ENCODE data around the gene ITGA3. TPM values are rescaled to one million over a fixed set of nuclear protein-coding genes. Genes with fewer than 3 reads are reported as not detected.

Gene ITGA3
- total and polyA plus RNA-seq, 2 of the 13 experiments (the other 11 are each of a cell fraction or from before 2014, with no cell fraction given), result 0.48 to 0.69 TPM

- TF ChIP-seq ZBED4 (CRISPR knock-in tag; IDR thresholded peaks at IDR 0.05; ENCODE audit: borderline replicate concordance) (no peak), TAF1 (CRISPR knock-in tag; IDR thresholded peaks at IDR 0.05) (no peak), RNF2 (conservative IDR thresholded peaks at IDR 0.05; ENCODE audit: low read depth) (0 out of 2 replicates have a peak, but pooled peaks have one; percentile 41), ARNT2 (CRISPR knock-in tag; IDR thresholded peaks at IDR 0.05; ENCODE audit: low read depth) (peak; percentile 21; the same call in 1 of the 2 replicates), ZNF468 (CRISPR knock-in tag; IDR thresholded peaks at IDR 0.05) (no peak), PHF21A (CRISPR knock-in tag; IDR thresholded peaks at IDR 0.05) (no peak), KDM5B (CRISPR knock-in tag; IDR thresholded peaks at IDR 0.05; ENCODE audit: borderline replicate concordance) (peak; percentile 43; the same call in 1 of the 2 replicates), ZNF34 (CRISPR knock-in tag; IDR thresholded peaks at IDR 0.05; ENCODE audit: borderline replicate concordance) (no peak), KDM2A (CRISPR knock-in tag; IDR thresholded peaks at IDR 0.05; ENCODE audit: borderline replicate concordance, low read depth) (peak; percentile 71; the same call in 1 of the 2 replicates), ZNF792 (CRISPR knock-in tag; IDR thresholded peaks at IDR 0.05) (peak; percentile 42; the same call in 1 of the 2 replicates), ZIK1 (CRISPR knock-in tag; IDR thresholded peaks at IDR 0.05; ENCODE audit: borderline replicate concordance, low read depth) (no peak), HNRNPLL (IDR thresholded peaks at IDR 0.05; ENCODE audit: low read depth, low read length, poor library complexity, severe bottlenecking) (peak; percentile 71), TMF1 (CRISPR knock-in tag; IDR thresholded peaks at IDR 0.05; ENCODE audit: low read depth) (no peak), SOX5 (CRISPR knock-in tag; IDR thresholded peaks at IDR 0.05; ENCODE audit: borderline replicate concordance) (no peak), ZNF124 (CRISPR knock-in tag; IDR thresholded peaks at IDR 0.05) (no peak), ZNF235 (CRISPR knock-in tag; IDR thresholded peaks at IDR 0.05; ENCODE audit: borderline replicate concordance) (0 out of 2 replicates have a peak, but pooled peaks have one; percentile 59), ZNF572 (CRISPR knock-in tag; IDR thresholded peaks at IDR 0.05) (no peak), HOXA3 (CRISPR knock-in tag; IDR thresholded peaks at IDR 0.05) (peak; percentile 84), POGZ (CRISPR knock-in tag; IDR thresholded peaks at IDR 0.05) (0 out of 2 replicates have a peak, but pooled peaks have one; percentile 47), CREBL2 (CRISPR knock-in tag; IDR thresholded peaks at IDR 0.05; ENCODE audit: borderline replicate concordance) (no peak), REPIN1 (CRISPR knock-in tag; IDR thresholded peaks at IDR 0.05; ENCODE audit: borderline replicate concordance, low read depth) (no peak), SIN3A (IDR thresholded peaks at IDR 0.05; ENCODE audit: borderline replicate concordance, low read depth, low read length) (no peak; the same call in 1 of the 2 replicates), ZSCAN22 (CRISPR knock-in tag; IDR thresholded peaks at IDR 0.05) (no peak), RORA (CRISPR knock-in tag; IDR thresholded peaks at IDR 0.05) (no peak), NR2F2 (IDR thresholded peaks at IDR 0.05; ENCODE audit: borderline replicate concordance, low read depth) (no peak)
- TF ChIP-seq, protein P1, sequence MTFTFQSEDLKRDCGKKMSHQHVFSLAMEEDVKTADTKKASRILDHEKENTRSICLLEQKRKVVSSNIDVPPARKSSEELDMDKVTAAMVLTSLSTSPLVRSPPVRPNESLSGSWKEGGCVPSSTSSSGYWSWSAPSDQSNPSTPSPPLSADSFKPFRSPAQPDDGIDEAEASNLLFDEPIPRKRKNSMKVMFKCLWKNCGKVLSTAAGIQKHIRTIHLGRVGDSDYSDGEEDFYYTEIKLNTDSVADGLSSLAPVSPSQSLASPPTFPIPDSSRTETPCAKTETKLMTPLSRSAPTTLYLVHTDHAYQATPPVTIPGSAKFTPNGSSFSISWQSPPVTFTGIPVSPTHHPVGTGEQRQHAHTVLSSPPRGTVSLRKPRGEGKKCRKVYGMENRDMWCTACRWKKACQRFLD (CRISPR knock-in tag; IDR thresholded peaks at IDR 0.05; ENCODE audit: borderline replicate concordance), result no peak
Observed at GRCh38 chr17:50117202-50118051, 61.5 kb downstream of the ITGA3 start (continued).
